ENCODE data around the gene ZNF619. TPM values are rescaled to one million over a fixed set of nuclear protein-coding genes. Genes with fewer than 3 reads are reported as not detected.

The ZNF619 gene
- total and polyA plus RNA-seq, 9 of the 15 experiments (the other 6 are each of a cell fraction or from before 2014, with no cell fraction given): 1.3 to 9.1 (median 6.3) TPM

- TF ChIP-seq SIRT6 (IDR thresholded peaks at IDR 0.05; ENCODE audit: low read depth, low read length) (no peak), ZNF778 (CRISPR knock-in tag; IDR thresholded peaks at IDR 0.05) (no peak), NFIC (IDR thresholded peaks at IDR 0.05) (0 out of 2 replicates have a peak, but pooled peaks have one; percentile 32), UBTF (IDR thresholded peaks at IDR 0.05; ENCODE audit: borderline replicate concordance in 1 of 2, low read depth in 2 of 2, low read length in 2 of 2) (no peak), PHF21A (IDR thresholded peaks at IDR 0.05; ENCODE audit: borderline replicate concordance, low read depth) (no peak), POLR2H (tag; IDR thresholded peaks at IDR 0.05; ENCODE audit: low read depth) (no peak), KDM1A (IDR thresholded peaks at IDR 0.05) (peak in 1 of 2 experiments; percentile 26; a peak in 1 of 4 replicates), RFX1 (IDR thresholded peaks at IDR 0.05) (no peak), ZEB2 (IDR thresholded peaks at IDR 0.05) (no peak), E4F1 (CRISPR knock-in tag; IDR thresholded peaks at IDR 0.05; ENCODE audit: borderline replicate concordance) (no peak), SMAD1 (IDR thresholded peaks at IDR 0.05; ENCODE audit: low read depth, low read length, partially characterized antibody) (no peak), KHSRP (IDR thresholded peaks at IDR 0.05) (no peak), TRIM24 (IDR thresholded peaks at IDR 0.05) (no peak), VEZF1 (CRISPR knock-in tag; IDR thresholded peaks at IDR 0.05) (no peak), ZNF445 (CRISPR knock-in tag; IDR thresholded peaks at IDR 0.05; ENCODE audit: low read depth) (no peak)
- TF ChIP-seq, protein P1, sequence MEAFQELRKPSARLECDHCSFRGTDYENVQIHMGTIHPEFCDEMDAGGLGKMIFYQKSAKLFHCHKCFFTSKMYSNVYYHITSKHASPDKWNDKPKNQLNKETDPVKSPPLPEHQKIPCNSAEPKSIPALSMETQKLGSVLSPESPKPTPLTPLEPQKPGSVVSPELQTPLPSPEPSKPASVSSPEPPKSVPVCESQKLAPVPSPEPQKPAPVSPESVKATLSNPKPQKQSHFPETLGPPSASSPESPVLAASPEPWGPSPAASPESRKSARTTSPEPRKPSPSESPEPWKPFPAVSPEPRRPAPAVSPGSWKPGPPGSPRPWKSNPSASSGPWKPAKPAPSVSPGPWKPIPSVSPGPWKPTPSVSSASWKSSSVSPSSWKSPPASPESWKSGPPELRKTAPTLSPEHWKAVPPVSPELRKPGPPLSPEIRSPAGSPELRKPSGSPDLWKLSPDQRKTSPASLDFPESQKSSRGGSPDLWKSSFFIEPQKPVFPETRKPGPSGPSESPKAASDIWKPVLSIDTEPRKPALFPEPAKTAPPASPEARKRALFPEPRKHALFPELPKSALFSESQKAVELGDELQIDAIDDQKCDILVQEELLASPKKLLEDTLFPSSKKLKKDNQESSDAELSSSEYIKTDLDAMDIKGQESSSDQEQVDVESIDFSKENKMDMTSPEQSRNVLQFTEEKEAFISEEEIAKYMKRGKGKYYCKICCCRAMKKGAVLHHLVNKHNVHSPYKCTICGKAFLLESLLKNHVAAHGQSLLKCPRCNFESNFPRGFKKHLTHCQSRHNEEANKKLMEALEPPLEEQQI (IDR thresholded peaks at IDR 0.05): no peak
- TF ChIP-seq, protein P2, sequence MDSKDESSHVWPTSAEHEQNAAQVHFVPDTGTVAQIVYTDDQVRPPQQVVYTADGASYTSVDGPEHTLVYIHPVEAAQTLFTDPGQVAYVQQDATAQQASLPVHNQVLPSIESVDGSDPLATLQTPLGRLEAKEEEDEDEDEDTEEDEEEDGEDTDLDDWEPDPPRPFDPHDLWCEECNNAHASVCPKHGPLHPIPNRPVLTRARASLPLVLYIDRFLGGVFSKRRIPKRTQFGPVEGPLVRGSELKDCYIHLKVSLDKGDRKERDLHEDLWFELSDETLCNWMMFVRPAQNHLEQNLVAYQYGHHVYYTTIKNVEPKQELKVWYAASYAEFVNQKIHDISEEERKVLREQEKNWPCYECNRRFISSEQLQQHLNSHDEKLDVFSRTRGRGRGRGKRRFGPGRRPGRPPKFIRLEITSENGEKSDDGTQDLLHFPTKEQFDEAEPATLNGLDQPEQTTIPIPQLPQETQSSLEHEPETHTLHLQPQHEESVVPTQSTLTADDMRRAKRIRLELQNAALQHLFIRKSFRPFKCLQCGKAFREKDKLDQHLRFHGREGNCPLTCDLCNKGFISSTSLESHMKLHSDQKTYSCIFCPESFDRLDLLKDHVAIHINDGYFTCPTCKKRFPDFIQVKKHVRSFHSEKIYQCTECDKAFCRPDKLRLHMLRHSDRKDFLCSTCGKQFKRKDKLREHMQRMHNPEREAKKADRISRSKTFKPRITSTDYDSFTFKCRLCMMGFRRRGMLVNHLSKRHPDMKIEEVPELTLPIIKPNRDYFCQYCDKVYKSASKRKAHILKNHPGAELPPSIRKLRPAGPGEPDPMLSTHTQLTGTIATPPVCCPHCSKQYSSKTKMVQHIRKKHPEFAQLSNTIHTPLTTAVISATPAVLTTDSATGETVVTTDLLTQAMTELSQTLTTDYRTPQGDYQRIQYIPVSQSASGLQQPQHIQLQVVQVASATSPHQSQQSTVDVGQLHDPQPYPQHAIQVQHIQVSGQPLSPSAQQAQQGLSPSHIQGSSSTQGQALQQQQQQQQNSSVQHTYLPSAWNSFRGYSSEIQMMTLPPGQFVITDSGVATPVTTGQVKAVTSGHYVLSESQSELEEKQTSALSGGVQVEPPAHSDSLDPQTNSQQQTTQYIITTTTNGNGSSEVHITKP (IDR thresholded peaks at IDR 0.05; ENCODE audit: partially characterized antibody): no peak
Observed at GRCh38 chr3:40470701-40471100, 6.2 kb upstream of the ZNF619 start (continued).

Measured in K562 (cell line).